AG08396 (cell line): ENCODE measurements around the gene SLC37A4.
"Not testable (repeated sequence)": the region's sequence is repeated elsewhere in the genome, so short reads cannot be mapped to it uniquely, and the experiment has no call there.

Experiments used
- DNase-seq: peaks from one replicate; pipeline ENCODE4 v3.0.0; 2012; ENCODE audit warnings: low spot score, mixed read lengths

Gene SLC37A4

GRCh38 chr11:119017377-119017776 lies 13.3 kb downstream of the SLC37A4 start:
- DNase-seq = not testable (repeated sequence)

GRCh38 chr11:119016216-119017009 lies 14.3 kb downstream of the SLC37A4 start:
- DNase-seq = no peak

GRCh38 chr11:119015054-119015611 lies 15.5 kb downstream of the SLC37A4 start:
- DNase-seq = no peak

- DNase-seq = no peak
These were observed 16.3 kb downstream of the SLC37A4 start for GRCh38 chr11:119014209-119014924.

- DNase-seq = peak; percentile 0
These were observed 18.0 kb downstream of the SLC37A4 start for GRCh38 chr11:119012629-119013170.

- DNase-seq = peak; percentile 0
These were observed 19.1 kb downstream of the SLC37A4 start for GRCh38 chr11:119011476-119012053.

GRCh38 chr11:119006656-119007055 lies 24.0 kb downstream of the SLC37A4 start:
- no peak for DNase-seq

- no peak for DNase-seq
These were observed 29.8 kb downstream of the SLC37A4 start for GRCh38 chr11:119000906-119001305.

GRCh38 chr11:118998822-118999221 lies 31.9 kb downstream of the SLC37A4 start:
- DNase-seq = peak; percentile 71

- no peak for DNase-seq
These were observed 32.3 kb downstream of the SLC37A4 start for GRCh38 chr11:118998388-118998717.

GRCh38 chr11:118997627-118998387 lies 32.9 kb downstream of the SLC37A4 start, which contains the start of gene CENATAC:
Gene CENATAC, plus strand, starts transcription at chr11:118998138. Its CDS starts 60 bp downstream, at chr11:118998198.
- DNase-seq = peak; percentile 99

- peak; percentile 64 for DNase-seq
These were observed 33.6 kb downstream of the SLC37A4 start for GRCh38 chr11:118996926-118997626.

- not testable (repeated sequence) for DNase-seq
These were observed 39.1 kb downstream of the SLC37A4 start for GRCh38 chr11:118991486-118992038.

- no peak for DNase-seq
These were observed 42.4 kb downstream of the SLC37A4 start for GRCh38 chr11:118988280-118988679.

- no peak for DNase-seq
These were observed 45.9 kb downstream of the SLC37A4 start for GRCh38 chr11:118984825-118985224.

- DNase-seq = not testable (repeated sequence)
These were observed 46.3 kb downstream of the SLC37A4 start for GRCh38 chr11:118984337-118984736.

- no peak for DNase-seq
These were observed 50.3 kb downstream of the SLC37A4 start for GRCh38 chr11:118980191-118980881.

GRCh38 chr11:118979434-118979833 lies 51.2 kb downstream of the SLC37A4 start:
- no peak for DNase-seq

- DNase-seq = no peak
These were observed 54.6 kb downstream of the SLC37A4 start for GRCh38 chr11:118975771-118976709.
